ENCODE results near the gene HS3ST4. TPM values are rescaled to one million over a fixed set of nuclear protein-coding genes. Genes with fewer than 3 reads are reported as not detected.

HS3ST4 gene
- total RNA-seq, 1 experiment from 2014 or later: not detected

DNA sequence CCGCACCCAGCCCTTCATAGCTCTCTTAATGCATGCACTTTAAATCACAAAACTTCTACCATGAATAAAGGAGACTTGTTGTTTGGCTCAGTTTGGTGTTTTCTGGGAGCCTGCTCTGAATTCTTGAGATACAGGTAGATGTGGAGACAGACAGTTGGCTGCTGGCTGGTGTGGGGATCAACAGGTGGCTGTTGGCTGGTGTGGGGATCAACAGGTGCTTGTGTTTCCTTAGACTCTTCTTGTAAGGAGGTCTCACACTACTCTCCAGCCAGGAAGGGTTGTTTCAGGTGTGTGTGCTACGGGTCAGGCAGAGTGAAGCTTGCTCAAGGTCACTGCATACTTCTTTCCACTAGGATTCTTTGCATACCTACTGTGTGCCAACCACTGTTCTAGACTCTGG, 265.9 kb downstream of the HS3ST4 start:
- Mint-ChIP-seq H3K9me3 (ENCODE audit: unreplicated experiment) (peaks cover 38% of the 10 kb centered on the region), H3K27me3 (ENCODE audit: insufficient read depth, unreplicated experiment) (no peaks in the 10 kb centered on the region), H3K27ac (ENCODE audit: low read depth, unreplicated experiment) (no peak overlapping the region), H3K4me1 (ENCODE audit: insufficient read depth, unreplicated experiment) (no peaks in the 10 kb centered on the region), H3K36me3 (ENCODE audit: insufficient read depth, unreplicated experiment) (no peaks in the 10 kb centered on the region), H3K4me3 (ENCODE audit: unreplicated experiment) (no peak overlapping the region)
- BruUV-seq (replicated peaks): no TSS peak
- ChIA-PET POLR2A (no interaction called here), CTCF (no interaction called here)
- no peak for DNase-seq (ENCODE audit: unreplicated experiment)
- TF ChIP-seq, protein P1, sequence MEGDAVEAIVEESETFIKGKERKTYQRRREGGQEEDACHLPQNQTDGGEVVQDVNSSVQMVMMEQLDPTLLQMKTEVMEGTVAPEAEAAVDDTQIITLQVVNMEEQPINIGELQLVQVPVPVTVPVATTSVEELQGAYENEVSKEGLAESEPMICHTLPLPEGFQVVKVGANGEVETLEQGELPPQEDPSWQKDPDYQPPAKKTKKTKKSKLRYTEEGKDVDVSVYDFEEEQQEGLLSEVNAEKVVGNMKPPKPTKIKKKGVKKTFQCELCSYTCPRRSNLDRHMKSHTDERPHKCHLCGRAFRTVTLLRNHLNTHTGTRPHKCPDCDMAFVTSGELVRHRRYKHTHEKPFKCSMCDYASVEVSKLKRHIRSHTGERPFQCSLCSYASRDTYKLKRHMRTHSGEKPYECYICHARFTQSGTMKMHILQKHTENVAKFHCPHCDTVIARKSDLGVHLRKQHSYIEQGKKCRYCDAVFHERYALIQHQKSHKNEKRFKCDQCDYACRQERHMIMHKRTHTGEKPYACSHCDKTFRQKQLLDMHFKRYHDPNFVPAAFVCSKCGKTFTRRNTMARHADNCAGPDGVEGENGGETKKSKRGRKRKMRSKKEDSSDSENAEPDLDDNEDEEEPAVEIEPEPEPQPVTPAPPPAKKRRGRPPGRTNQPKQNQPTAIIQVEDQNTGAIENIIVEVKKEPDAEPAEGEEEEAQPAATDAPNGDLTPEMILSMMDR (IDR thresholded peaks at IDR 0.05; ENCODE audit: unreplicated experiment): no peak
- intact Hi-C loops (cut with micrococcal nuclease): no loop called here

DNA sequence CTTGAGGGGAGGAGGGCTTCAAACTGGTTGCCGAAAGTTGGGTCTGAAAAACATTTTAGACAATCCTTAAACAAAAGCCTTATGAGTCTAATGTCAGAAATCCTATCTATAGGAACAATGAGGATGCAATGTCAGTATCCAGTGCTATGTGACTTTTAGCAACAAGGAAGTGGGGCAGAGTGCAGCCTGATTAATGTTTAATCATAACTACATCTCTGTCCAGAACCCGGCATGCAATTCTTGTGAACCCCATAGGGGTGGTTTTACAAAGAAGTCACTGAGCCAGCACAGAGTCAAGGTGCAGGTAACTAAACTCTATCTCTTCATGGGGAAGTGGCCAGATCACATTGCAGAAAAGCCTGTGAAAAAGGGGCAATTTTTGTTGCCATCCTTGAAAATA, 267.5 kb downstream of the HS3ST4 start:
- no peaks in the 10 kb centered on the region for H3K36me3 Mint-ChIP-seq (ENCODE audit: insufficient read depth, unreplicated experiment)
- DNase-seq (ENCODE audit: unreplicated experiment): no peak
- BruUV-seq (replicated peaks): no TSS peak
- no peak overlapping the region for H3K27ac Mint-ChIP-seq (ENCODE audit: low read depth, unreplicated experiment)
- no peaks in the 10 kb centered on the region for H3K4me1 Mint-ChIP-seq (ENCODE audit: insufficient read depth, unreplicated experiment)
- ChIA-PET POLR2A (no interaction called here), CTCF (no interaction called here)
- no peaks in the 10 kb centered on the region for H3K27me3 Mint-ChIP-seq (ENCODE audit: insufficient read depth, unreplicated experiment)
- TF ChIP-seq, protein P1 (IDR thresholded peaks at IDR 0.05; ENCODE audit: unreplicated experiment): no peak
- intact Hi-C loops (cut with micrococcal nuclease): no loop called here
- H3K9me3 Mint-ChIP-seq (ENCODE audit: unreplicated experiment): peaks cover 33% of the 10 kb centered on the region
- no peak overlapping the region for H3K4me3 Mint-ChIP-seq (ENCODE audit: unreplicated experiment)

DNA sequence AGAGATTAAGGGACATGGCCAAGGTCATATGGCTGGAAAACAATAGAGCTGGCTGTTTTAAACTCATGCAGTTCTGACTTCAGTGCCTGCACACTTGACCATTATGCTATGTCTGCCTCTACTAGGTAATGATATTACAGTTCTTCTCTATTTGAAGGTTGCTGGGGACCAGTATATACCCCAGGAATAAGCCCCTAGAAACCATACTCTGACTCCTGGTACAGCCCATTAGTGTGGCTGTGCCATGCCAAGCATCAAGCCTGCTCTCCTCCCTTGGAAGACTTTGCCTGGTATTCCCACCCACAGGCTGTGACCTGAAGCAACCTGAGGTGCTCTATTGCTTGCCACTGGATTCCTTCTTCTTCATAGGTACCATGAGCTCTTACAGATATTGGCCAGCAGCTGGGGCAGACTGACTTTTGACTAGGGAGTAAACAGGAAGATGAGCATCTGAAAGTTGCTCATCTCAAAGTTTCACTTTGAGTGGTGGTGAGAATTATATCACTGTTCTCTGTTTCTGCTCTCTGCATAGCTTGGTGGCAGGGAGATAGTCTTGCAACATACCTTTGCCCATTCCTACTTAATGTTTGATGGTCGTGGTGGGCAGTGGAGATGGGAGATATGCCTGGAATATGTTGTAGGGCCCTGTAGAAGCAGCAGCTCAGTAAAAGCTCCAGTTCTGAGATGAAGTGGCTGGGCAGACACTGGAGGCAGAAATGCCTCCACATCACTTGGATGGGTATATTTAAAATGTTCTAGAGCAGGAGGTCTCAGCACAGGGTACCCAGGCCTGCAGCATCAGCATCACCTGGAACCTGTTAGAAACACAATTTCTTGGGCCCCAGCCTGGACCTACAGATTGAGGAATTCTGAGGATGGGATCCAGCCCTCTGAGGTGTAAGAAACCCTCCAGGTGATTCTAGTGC, 274.7 kb downstream of the HS3ST4 start:
- Mint-ChIP-seq H3K4me3 (ENCODE audit: unreplicated experiment) (no peak overlapping the region), H3K4me1 (ENCODE audit: insufficient read depth, unreplicated experiment) (no peaks in the 10 kb centered on the region), H3K9me3 (ENCODE audit: unreplicated experiment) (peaks cover 30% of the 10 kb centered on the region), H3K36me3 (ENCODE audit: insufficient read depth, unreplicated experiment) (no peaks in the 10 kb centered on the region), H3K27me3 (ENCODE audit: insufficient read depth, unreplicated experiment) (no peaks in the 10 kb centered on the region), H3K27ac (ENCODE audit: low read depth, unreplicated experiment) (no peak overlapping the region)
- no TSS peak for BruUV-seq (replicated peaks)
- CTCF ChIA-PET: no interaction called here
- TF ChIP-seq, protein P1 (IDR thresholded peaks at IDR 0.05; ENCODE audit: unreplicated experiment): no peak
- POLR2A ChIA-PET: no interaction called here
- no peak for DNase-seq (ENCODE audit: unreplicated experiment)
- intact Hi-C loops (cut with micrococcal nuclease): no loop called here

DNA sequence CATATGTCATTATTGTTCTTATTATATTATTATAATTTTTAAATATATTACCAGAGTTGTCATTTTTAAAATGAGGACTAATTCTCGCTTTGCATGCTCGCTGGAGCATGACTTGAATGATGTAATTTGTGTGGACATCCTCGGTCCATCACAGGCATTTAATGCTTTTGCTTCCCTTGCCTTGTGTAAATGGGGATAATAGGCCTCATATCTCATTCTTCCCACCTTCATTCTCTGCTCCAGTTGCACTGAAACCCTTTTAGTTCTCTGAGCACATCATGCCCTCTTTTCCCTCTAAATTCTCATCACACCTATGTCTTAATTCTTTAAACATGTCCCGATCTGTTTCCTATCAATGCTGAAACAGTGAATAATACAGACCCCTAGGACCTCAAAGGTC, 285.4 kb downstream of the HS3ST4 start:
- Mint-ChIP-seq H3K27ac (ENCODE audit: low read depth, unreplicated experiment) (no peak overlapping the region), H3K27me3 (ENCODE audit: insufficient read depth, unreplicated experiment) (no peaks in the 10 kb centered on the region), H3K4me1 (ENCODE audit: insufficient read depth, unreplicated experiment) (no peaks in the 10 kb centered on the region), H3K9me3 (ENCODE audit: unreplicated experiment) (peaks cover 60% of the 10 kb centered on the region), H3K36me3 (ENCODE audit: insufficient read depth, unreplicated experiment) (peaks cover 7% of the 10 kb centered on the region), H3K4me3 (ENCODE audit: unreplicated experiment) (no peak overlapping the region)
- intact Hi-C loops (cut with micrococcal nuclease): no loop called here
- BruUV-seq (replicated peaks): no TSS peak
- ChIA-PET CTCF (no interaction called here), POLR2A (no interaction called here)
- DNase-seq (ENCODE audit: unreplicated experiment): no peak
- TF ChIP-seq, protein P1 (IDR thresholded peaks at IDR 0.05; ENCODE audit: unreplicated experiment): no peak
